Measurements from ENCODE around the gene BLTP2. TPM values are rescaled to one million over a fixed set of nuclear protein-coding genes. Genes with fewer than 3 reads are reported as not detected.
"Not testable (repeated sequence)": the region's sequence is repeated elsewhere in the genome, so short reads cannot be mapped to it uniquely, and the experiment has no call there.

The BLTP2 gene
- total RNA-seq, 1 donor: 176 TPM

DNA sequence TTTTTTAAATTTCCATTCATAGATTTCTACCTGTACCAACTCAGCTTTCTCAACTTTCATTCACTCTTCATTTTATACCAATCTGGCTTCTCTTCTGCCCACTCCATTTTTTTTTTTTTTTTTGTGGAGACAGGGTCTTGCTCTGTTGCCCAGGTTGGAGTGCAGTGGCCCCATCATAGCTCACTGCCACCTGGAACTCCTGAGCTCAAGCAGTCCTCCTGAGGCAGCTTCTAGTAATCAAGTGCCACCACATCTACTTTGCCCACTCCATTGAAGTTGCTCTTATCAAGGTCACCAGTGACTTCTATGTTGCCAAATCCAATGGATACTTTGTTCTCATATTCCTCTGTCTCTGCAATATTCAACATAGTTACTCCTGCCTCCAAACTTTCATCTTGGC is 18.8 kb upstream of the BLTP2 start:
- TF ChIP-seq, protein P1, sequence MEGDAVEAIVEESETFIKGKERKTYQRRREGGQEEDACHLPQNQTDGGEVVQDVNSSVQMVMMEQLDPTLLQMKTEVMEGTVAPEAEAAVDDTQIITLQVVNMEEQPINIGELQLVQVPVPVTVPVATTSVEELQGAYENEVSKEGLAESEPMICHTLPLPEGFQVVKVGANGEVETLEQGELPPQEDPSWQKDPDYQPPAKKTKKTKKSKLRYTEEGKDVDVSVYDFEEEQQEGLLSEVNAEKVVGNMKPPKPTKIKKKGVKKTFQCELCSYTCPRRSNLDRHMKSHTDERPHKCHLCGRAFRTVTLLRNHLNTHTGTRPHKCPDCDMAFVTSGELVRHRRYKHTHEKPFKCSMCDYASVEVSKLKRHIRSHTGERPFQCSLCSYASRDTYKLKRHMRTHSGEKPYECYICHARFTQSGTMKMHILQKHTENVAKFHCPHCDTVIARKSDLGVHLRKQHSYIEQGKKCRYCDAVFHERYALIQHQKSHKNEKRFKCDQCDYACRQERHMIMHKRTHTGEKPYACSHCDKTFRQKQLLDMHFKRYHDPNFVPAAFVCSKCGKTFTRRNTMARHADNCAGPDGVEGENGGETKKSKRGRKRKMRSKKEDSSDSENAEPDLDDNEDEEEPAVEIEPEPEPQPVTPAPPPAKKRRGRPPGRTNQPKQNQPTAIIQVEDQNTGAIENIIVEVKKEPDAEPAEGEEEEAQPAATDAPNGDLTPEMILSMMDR (IDR thresholded peaks at IDR 0.05; ENCODE audit: insufficient read depth, low read depth, low read length): no peak
- H3K4me3 ChIP-seq (ENCODE audit: low read depth, low read length): no peak overlapping the region
- DNase-seq (ENCODE audit: low read depth): no peak

DNA sequence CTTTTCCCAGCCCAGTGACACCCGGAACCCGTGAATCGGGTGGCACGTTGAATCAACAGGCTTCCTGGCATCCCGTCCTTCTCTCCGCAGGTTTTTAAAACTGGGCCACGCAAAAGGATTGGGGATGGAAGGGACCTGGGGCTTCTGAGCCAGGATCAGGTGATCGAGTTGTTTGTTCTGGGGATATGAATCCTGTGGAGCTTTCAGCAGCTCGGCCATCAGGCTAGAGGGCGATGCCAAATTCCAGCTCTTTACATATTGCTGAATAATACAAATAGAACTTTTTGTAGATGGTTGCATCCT is 17.5 kb upstream of the BLTP2 start:
- H3K4me3 ChIP-seq (ENCODE audit: low read depth, low read length): peak overlapping the region; percentile 96
- TF ChIP-seq, protein P1 (IDR thresholded peaks at IDR 0.05; ENCODE audit: insufficient read depth, low read depth, low read length): no peak
- no peak for DNase-seq (ENCODE audit: low read depth)

DNA sequence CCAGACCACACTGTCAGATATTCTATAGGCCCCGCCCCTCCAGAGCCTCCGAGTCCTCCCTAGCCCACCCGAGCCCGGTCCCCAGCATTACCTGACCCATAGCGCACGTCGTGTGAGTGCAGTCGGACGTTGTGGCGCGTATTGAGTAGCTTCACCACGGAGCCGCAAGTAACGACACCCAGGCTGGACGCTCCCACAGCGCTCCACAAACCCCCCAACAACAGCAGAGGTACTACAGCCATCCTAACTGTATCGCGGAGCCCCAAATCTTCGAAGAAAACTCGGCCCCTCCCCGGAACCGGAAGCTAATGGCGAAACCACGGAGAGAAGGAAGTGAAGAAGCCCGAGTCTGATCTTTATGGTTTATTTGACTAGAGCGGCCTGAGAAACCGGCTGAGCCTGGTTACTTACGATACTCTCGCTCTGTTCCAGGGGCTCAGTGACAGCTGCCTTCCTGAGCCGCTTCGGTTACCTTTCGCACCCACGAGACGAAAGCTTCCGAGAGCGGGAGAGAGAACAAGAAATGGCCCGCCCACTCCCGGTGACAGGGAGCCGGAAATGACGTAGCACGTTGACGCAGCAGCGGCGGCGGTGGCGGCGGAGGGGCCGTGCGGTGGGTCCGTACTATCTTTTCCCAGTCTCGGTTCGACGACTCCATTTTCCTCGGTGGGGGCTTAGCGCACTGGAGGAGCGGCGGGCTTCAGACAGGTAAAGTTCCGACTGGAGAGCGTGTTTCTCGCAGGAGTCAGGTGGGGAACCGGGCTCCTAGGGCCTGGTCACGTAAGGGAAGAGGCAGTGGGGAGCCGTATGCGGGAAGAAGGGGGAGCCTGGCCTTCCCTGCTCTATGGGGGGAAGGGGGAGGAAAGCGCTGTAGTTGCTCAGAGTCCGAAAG is 16.9 kb upstream of the BLTP2 start, which contains the start of the genes SDF2 and SUPT6H:
Gene SDF2, minus strand, starts transcription at position 272 of the 892 bp plus-strand sequence. Its CDS starts 30 bp downstream, at position 242.
Gene SUPT6H, plus strand, starts transcription at position 571 of the 892 bp plus-strand sequence. CDS start 11,197 bp downstream, outside the sequence.
- DNase-seq (ENCODE audit: low read depth): peak; percentile 90
- H3K4me3 ChIP-seq (ENCODE audit: low read depth, low read length): peak within 1 kb of the TSS; percentile 96
- TF ChIP-seq, protein P1 (IDR thresholded peaks at IDR 0.05; ENCODE audit: insufficient read depth, low read depth, low read length): no peak

DNA sequence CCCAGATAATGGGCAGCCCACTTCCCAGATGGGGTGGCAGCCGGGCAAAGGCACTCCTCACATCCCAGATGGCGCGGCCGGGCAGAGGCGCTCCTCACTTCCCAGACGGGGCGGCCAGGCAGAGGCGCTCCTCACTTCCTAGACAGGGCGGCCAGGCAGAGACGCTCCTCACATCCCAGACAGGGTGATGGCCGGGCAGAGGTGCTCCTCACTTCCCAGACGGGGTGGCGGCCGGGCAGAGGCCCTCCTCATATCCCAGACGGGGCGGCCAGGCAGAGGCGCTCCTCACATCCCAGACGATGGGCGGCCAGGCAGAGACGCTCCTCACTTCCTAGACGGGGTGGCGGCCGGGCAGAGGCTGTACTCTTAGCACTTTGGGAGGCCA is 14.5 kb upstream of the BLTP2 start:
- not testable (repeated sequence) for H3K4me3 ChIP-seq (ENCODE audit: low read depth, low read length)

DNA sequence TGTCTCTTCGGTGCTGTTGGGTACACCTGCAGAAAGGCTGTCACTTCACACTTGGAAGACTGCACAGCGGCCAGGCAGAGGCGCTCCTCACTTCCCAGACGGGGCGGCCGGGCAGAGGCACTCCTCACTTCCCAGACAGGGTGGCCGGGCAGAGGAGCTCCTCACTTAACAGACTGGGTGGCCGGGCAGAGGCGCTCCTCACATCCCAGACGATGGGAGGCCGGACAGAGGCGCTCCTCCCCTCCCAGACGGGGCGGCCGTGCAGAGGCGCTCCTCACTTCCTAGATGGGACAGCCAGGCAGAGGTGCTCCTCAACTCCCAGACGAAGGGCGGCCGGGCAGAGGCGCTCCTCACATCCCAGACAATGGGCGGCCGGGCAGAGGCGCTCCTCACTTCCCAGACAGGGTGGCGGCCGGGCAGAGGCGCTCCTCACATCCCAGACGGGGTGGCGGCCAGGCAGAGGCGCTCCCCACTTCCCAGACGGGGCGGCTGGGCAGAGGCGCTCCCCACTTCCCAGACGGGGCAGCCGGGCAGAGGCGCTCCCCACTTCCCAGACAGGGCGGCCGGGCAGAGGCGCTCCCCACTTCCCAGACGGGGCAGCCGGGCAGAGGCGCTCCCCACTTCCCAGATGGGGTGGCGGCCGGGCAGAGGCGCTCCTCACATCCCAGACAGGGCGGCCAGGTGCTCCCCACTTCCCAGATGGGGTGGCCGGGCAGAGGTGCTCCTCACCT is 14.0 kb upstream of the BLTP2 start:
- not testable (repeated sequence) for H3K4me3 ChIP-seq (ENCODE audit: low read depth, low read length); DNase-seq (ENCODE audit: low read depth)

More for the DNA sequence above, 14.5 kb upstream of the BLTP2 start:
- not testable (repeated sequence) for DNase-seq (ENCODE audit: low read depth)

DNA sequence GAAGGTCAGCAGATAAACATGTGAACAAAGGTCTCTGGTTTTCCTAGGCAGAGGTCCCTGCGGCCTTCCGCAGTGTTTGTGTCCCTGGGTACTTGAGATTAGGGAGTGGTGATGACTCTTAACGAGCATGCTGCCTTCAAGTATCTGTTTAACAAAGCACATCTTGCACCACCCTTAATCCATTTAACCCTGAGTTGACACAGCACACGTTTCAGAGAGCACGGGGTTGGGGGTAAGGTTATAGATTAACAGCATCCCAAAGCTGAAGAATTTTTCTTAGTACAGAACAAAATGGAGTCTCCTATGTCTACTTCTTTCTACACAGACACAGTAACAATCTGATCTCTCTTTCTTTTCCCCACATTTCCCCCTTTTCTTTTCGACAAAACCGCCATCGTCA is 13.4 kb upstream of the BLTP2 start:
- not testable (repeated sequence) for H3K4me3 ChIP-seq (ENCODE audit: low read depth, low read length); DNase-seq (ENCODE audit: low read depth)

DNA sequence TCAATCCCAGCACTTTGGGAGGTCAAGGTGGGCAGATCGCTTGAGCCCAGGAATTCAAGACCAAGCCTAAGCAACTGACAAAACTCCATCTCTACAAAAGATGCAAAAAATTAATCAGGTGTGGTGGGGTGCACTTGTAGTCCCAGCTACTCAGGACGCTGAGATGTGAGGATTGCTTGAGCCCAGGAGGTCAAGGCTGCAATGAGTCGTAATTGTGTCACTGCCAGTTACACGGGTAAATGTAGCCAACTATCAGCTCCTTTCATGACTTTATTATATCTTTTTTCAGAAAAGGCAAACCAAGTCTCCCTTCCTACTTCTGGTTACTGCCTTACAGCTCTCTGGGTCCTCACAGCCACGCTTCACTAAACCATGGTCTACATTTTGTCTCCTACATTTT is 12.8 kb upstream of the BLTP2 start:
- no peak overlapping the region for H3K4me3 ChIP-seq (ENCODE audit: low read depth, low read length)
- no peak for DNase-seq (ENCODE audit: low read depth)
- TF ChIP-seq, protein P1 (IDR thresholded peaks at IDR 0.05; ENCODE audit: insufficient read depth, low read depth, low read length): no peak

DNA sequence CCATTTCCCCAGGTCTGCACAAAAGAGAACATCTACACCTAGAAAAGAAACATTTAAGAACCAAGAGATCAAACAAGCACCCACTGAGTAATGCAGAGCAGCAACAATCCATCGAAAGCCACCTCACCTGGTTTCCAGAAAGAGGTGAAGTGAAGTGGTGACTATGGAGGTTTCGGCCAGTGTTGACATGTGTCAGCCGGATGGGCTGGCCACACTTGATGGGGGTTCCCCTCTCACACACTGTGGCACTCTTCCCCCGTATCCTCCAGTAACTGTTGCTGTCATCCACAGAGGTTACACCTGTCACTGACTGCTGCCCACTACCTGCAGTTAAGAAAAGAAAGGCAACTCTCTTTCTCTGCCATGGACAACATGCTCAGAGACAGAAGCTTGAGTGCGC is 10.2 kb upstream of the BLTP2 start:
- DNase-seq (ENCODE audit: low read depth): no peak
- TF ChIP-seq, protein P1 (IDR thresholded peaks at IDR 0.05; ENCODE audit: insufficient read depth, low read depth, low read length): no peak
- H3K4me3 ChIP-seq (ENCODE audit: low read depth, low read length): no peak overlapping the region

All from fibroblast of villous mesenchyme (primary cell).